Lower leg skin (tissue), 4 donors: ENCODE results near the gene ZNF24. TPM values are rescaled to one million over a fixed set of nuclear protein-coding genes. Genes with fewer than 3 reads are reported as not detected.

Experiments used
- DNase-seq, 2 donors: peaks; one replicate each; pipeline ENCODE4 v3.0.0-alpha.2; 2019; ENCODE audit warnings: low spot score in 2 of 2
- H3K4me3 ChIP-seq: fragments of 200-600 bp; sonication (generic); 2 replicates; pipeline ENCODE4 v1.5.1; 2017; ENCODE audit warnings: mild to moderate bottlenecking, low read depth; ENCODE audit not compliant: poor library complexity, severe bottlenecking
- POLR2A ChIP-seq, 2 donors: fragments of 450-650 bp; IDR thresholded peaks; one replicate each; pipeline ENCODE4 v1.6.1; 2016 to 2017; ENCODE audit warnings: antibody characterized with exemption in 2 of 2, mild to moderate bottlenecking in 1 of 2, moderate library complexity in 1 of 2
- WGBS, 2 donors: methylation state at CpG; one replicate each; pipeline ENCODE4 v1.1.5; 2018; 5-methylcytosine and 5-hydroxymethylcytosine counted together
- intact Hi-C: fragments of 100-400 bp; cut with DNase I; formaldehyde crosslinking; loops from one replicate; pipeline ENCODE4 v1.15.0; 2023; ENCODE audit warnings: low total_unique reads
- total RNA-seq, 4 donors: library from RNA; depleted of rRNA; stranded (reverse); fragments of >200 nt; gene quantifications; one replicate each; pipeline ENCODE4 v1.1.0, GENCODE V29; 2016
- TF ChIP-seq, protein P1 (sequence below), 3 donors: fragments of 450-650 bp; IDR thresholded peaks; one replicate each; pipeline ENCODE4 v1.5.1; 2016; ENCODE audit warnings: antibody characterized with exemption in 3 of 3, mild to moderate bottlenecking in 3 of 3, moderate library complexity in 2 of 3

The ZNF24 gene
- total RNA-seq, 4 donors from 2014 or later = 27.2 to 32.4 (median 30.6) TPM

DNA sequence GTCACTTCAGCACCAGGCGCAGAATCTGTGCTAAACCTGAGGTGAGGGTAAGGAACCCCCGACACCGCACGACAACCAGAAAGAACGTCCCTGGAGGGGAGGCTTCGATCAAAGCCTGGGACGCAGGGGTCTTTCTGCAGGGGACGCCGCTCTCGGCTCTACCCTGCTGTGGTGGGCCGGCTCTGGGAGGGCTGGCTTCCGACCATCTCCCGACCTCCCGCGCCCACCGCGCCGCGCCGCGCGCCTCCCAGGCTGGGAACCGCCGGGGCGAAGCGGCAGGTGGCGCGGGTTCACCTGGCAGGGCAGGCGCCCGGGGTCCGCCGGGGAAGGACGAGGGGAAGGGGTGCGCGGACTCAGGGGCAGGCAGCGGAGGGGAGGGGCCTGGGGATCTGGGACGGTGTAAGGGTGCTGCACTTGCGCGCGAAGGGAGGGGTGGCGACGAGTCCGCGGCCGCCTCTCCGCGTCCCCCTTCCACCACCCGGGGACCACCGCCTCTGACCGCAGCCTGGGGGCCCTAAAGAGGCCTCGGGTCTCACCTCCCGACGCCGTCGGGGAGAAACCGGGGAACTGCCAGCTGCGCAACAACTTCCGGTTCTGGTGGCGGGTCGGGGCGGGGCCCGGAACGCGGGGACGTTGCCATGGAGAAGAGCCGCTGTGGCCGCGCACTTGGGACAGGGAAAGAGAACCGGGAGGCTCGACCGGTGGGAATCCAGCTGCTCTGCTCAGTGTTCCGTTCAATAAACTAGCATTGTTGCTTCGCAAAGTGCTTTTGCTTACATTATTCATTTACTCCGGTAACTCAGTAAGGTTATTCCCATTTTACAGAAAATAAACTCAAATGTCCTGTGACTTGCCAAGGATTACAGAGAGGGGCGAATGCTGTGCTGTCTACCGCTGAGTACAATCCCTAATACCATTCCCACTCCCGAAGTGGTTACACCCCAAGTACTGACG, 32.8 kb upstream of the ZNF24 start, which contains the start of gene ZNF396:
TSS of gene ZNF396 (minus strand) at position 596 of the 954 bp plus-strand sequence. CDS start 3,045 bp downstream, outside the sequence.
- intact Hi-C loops = no loop called here
- peak within 1 kb of the TSS; percentile 72 for H3K4me3 ChIP-seq
- TF ChIP-seq, protein P1, sequence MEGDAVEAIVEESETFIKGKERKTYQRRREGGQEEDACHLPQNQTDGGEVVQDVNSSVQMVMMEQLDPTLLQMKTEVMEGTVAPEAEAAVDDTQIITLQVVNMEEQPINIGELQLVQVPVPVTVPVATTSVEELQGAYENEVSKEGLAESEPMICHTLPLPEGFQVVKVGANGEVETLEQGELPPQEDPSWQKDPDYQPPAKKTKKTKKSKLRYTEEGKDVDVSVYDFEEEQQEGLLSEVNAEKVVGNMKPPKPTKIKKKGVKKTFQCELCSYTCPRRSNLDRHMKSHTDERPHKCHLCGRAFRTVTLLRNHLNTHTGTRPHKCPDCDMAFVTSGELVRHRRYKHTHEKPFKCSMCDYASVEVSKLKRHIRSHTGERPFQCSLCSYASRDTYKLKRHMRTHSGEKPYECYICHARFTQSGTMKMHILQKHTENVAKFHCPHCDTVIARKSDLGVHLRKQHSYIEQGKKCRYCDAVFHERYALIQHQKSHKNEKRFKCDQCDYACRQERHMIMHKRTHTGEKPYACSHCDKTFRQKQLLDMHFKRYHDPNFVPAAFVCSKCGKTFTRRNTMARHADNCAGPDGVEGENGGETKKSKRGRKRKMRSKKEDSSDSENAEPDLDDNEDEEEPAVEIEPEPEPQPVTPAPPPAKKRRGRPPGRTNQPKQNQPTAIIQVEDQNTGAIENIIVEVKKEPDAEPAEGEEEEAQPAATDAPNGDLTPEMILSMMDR (IDR thresholded peaks at IDR 0.05) = no peak
- no peak for TF ChIP-seq POLR2A (IDR thresholded peaks at IDR 0.05)
- peak; percentile 70 to 96 for DNase-seq
- WGBS, 2 donors = 3% methylated on average over 65 to 72 of the region's 78 CpGs

DNA sequence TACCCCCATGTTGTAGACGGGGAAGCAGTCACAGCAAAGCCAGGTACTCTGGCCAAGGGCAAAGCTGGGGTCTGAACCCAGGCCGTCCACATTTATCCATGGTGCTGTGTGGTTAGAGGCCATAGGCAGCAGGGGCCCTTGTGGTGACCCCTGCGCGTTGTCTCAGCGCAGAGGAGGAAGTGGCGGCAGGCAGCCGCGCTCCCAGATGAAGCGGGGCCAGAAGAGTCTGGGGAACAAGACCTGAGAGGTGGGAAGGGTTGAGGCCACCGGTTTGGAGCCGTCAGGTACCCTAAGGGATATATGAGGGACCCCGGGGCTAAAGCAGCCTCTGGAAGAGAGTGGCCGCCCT, 32.1 kb upstream of the ZNF24 start:
- no peak for DNase-seq
- intact Hi-C loops = no loop called here
- TF ChIP-seq, protein P1 (IDR thresholded peaks at IDR 0.05) = no peak
- TF ChIP-seq POLR2A (IDR thresholded peaks at IDR 0.05) = no peak
- H3K4me3 ChIP-seq = peak overlapping the region; percentile 72
- WGBS, 2 donors = 18 to 24% methylated on average over 13 of the region's 13 CpGs

DNA sequence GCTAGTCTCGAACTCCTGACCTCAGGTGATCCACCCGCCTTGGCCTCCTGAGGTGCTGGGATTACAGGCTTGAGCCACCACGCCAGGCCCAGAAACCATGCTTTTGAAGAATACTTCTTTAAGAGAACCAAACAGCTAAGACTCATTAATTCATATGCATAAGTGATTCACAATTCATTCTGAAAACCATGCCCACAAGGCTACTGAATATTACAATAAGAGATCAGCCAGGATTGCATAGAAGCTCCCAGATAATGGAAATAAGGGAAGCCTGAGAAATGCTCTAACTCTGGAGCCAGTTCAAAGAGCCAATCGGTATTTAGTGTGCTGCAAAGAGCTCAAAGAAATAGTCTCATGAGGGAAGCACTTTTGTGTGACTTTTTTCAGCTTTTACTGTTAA, 30.5 kb upstream of the ZNF24 start:
- WGBS, 2 donors = 83 to 94% methylated on average over 4 of the region's 4 CpGs
- intact Hi-C loops = no loop called here
- no peak overlapping the region for H3K4me3 ChIP-seq
- no peak for TF ChIP-seq POLR2A (IDR thresholded peaks at IDR 0.05)
- TF ChIP-seq, protein P1 (IDR thresholded peaks at IDR 0.05) = no peak
- DNase-seq = no peak

DNA sequence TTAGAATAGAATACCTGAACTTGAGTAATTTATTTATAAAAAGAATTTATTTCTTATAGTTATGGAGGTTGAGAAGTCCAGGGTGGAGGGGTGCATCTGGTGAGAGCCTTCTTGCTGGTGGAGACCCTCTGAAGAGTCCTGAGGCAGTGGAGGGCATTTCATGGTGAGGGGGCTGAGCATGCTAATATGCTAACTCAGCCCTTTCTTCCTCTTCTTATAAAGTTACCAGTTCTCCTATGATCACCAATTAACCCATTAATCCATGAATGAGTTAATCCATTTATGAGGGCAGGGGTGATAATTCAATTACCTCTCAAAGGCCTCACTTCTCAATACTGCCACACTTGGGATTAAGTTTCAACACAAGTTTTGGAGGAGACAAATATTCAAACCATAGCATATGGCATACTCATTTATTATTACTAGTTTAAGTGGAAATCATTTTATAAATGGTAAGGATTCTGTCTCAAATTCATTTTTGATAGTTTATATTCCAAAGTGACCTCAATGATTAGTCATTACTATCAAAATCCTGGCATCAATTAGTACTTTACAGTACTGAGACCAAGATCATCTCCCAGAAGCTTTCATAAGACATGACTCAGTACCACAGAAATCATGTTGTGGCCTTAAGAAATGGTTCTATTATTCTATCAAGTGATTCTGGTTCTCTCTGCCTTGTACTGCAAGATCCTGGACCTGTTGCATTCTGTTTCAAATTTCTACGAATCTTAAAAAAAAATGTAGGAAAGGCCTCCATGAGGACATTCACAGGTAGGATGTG, 27.4 kb upstream of the ZNF24 start:
- intact Hi-C loops = no loop called here
- 78 to 97% methylated on average over 1 of the region's 1 CpG for WGBS, 2 donors
- no peak overlapping the region for H3K4me3 ChIP-seq
- DNase-seq = no peak
- TF ChIP-seq, protein P1 (IDR thresholded peaks at IDR 0.05) = no peak
- no peak for TF ChIP-seq POLR2A (IDR thresholded peaks at IDR 0.05)

DNA sequence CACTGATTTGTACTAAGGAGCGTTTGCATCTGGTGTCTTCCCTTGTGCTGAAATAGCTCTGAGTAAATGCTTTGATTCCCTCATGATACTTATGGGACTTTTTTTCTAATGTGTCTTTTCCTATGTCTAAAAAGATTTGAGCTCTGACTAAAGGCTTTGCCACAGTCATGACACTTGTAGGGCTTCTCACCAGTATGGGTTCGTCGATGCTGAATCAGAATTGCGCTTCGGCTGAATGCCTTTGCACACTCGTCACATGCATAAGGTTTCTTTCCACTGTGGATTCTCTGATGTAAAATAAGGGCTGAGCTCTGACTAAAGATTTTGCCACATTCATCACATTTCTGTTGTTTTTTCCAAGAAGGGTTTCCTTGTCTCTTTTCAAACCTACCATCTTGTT, 24.9 kb upstream of the ZNF24 start:
- intact Hi-C loops = loop anchor here (10.0 kb wide), 1 partner anchor 134 kb away; no protein-coding TSS in a partner anchor
- H3K4me3 ChIP-seq = no peak overlapping the region
- WGBS, 2 donors = 94 to 95% methylated on average over 6 of the region's 6 CpGs
- no peak for TF ChIP-seq POLR2A (IDR thresholded peaks at IDR 0.05)
- TF ChIP-seq, protein P1 (IDR thresholded peaks at IDR 0.05) = no peak
- DNase-seq = no peak
